Glutamatergic neuron (in vitro differentiated cells): ENCODE measurements around the gene SMARCE1. TPM values are rescaled to one million over a fixed set of nuclear protein-coding genes. Genes with fewer than 3 reads are reported as not detected.

ENCODE experiments used
- DNase-seq: peaks from one replicate; pipeline ENCODE4 v3.0.0; 2022
- H3K27ac Mint-ChIP-seq: one replicate; pipeline ENCODE4 v1.8.0; 2020; ENCODE audit warnings: mild to moderate bottlenecking, mixed read lengths, inconsistent platforms; ENCODE audit not compliant: unreplicated experiment
- H3K27me3 Mint-ChIP-seq: one replicate; pipeline ENCODE4 v1.8.0; 2020; ENCODE audit warnings: mild to moderate bottlenecking, moderate library complexity, mixed read lengths, inconsistent platforms; ENCODE audit not compliant: unreplicated experiment
- H3K36me3 Mint-ChIP-seq: one replicate; pipeline ENCODE4 v1.8.0; 2020; ENCODE audit warnings: mild to moderate bottlenecking, mixed read lengths, inconsistent platforms; ENCODE audit not compliant: unreplicated experiment
- H3K4me1 Mint-ChIP-seq: one replicate; pipeline ENCODE4 v1.8.0; 2020; ENCODE audit warnings: mild to moderate bottlenecking, low read depth, mixed read lengths, inconsistent platforms; ENCODE audit not compliant: unreplicated experiment
- H3K4me3 Mint-ChIP-seq: one replicate; pipeline ENCODE4 v1.8.0; 2020; ENCODE audit warnings: mild to moderate bottlenecking, mixed read lengths, inconsistent platforms; ENCODE audit not compliant: unreplicated experiment
- H3K9me3 Mint-ChIP-seq: one replicate; pipeline ENCODE4 v1.8.0; 2020; ENCODE audit warnings: mild to moderate bottlenecking, moderate library complexity, mixed read lengths, inconsistent platforms; ENCODE audit not compliant: unreplicated experiment
- total RNA-seq: library from RNA; stranded (reverse); fragmentation: NEBNext Ultra II Directional; extraction: Animal tissue kit (Norgen Biotek cat#: 25700); gene quantifications from one replicate; pipeline ENCODE4 v1.2.1, GENCODE V29; 2021; ENCODE audit not compliant: unreplicated experiment
- TF ChIP-seq, protein P1 (sequence below): fragments of 200-600 bp; sonication (generic); IDR thresholded peaks from one replicate; pipeline ENCODE4 v1.5.0; 2021; ENCODE audit not compliant: partially characterized antibody, unreplicated experiment

The SMARCE1 gene
- total RNA-seq, 1 donor from 2014 or later: 207 TPM

DNA sequence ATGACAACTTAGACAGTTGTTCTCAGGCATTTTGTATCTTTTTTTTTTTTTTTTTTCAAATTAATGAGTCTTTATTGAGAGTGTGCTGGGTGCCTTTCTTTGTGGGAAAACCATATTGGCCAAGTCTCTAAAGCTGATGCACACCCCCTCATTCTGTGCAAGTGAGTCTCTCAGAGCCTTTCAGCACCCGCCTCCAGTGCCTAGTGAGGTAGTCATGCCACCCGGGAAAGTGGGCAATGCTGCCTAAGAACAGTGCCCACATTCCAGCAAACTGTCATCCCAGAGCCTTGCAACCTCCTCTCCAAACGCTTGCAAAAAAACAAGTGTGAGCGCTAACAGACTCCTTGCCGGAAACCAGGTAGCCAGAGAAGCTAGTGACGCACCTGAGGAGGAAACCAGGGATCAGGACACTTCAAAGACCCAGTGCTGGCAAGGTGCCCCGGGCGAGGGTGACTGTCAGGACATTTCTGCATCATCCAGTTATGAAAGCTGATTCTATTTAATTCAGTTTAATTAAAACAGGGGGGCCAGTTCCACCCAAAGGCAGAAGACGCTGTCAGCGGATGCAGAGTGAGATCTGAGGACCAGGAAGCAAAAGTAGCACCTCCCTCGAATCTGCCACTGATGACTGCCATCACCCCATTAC is 34.9 kb downstream of the SMARCE1 start:
- Mint-ChIP-seq H3K27ac (no peak overlapping the region), H3K9me3 (peaks cover 2% of the 10 kb centered on the region), H3K36me3 (no peaks in the 10 kb centered on the region), H3K4me3 (no peak overlapping the region), H3K4me1 (peaks cover 2% of the 10 kb centered on the region), H3K27me3 (peaks cover 5% of the 10 kb centered on the region)
- TF ChIP-seq, protein P1, sequence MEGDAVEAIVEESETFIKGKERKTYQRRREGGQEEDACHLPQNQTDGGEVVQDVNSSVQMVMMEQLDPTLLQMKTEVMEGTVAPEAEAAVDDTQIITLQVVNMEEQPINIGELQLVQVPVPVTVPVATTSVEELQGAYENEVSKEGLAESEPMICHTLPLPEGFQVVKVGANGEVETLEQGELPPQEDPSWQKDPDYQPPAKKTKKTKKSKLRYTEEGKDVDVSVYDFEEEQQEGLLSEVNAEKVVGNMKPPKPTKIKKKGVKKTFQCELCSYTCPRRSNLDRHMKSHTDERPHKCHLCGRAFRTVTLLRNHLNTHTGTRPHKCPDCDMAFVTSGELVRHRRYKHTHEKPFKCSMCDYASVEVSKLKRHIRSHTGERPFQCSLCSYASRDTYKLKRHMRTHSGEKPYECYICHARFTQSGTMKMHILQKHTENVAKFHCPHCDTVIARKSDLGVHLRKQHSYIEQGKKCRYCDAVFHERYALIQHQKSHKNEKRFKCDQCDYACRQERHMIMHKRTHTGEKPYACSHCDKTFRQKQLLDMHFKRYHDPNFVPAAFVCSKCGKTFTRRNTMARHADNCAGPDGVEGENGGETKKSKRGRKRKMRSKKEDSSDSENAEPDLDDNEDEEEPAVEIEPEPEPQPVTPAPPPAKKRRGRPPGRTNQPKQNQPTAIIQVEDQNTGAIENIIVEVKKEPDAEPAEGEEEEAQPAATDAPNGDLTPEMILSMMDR: no peak
- no peak for DNase-seq

DNA sequence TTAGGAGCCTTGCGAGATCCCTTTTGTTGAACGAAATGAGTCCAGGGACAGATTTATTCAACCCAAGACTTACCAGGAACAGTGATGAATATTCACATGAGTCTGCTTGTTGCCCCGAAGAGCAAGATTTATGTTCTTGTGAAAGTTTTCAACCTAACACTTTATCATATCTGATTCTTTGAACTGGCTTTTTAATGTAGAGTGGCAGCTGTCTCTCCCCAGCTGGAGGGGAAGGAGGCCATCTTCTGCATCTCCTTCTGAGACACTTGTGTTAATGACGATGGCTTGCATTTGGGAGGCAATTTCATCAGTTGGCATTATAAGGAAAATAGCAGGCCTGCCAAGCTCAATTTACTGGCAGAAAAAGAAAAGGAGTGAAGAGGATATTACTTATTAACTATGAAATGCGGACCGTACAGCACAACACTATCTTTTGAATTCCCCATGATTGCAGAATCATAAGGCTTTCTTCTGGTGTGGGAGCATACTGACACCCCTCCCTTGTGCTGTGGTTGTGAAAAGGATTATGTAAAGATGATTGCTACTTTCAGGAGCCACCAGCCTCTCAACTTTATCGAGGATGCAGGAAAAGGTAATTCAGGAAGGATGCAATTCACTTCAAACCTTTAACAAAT is 35.7 kb downstream of the SMARCE1 start:
- Mint-ChIP-seq H3K27ac (no peak overlapping the region), H3K4me3 (no peak overlapping the region), H3K9me3 (peaks cover 2% of the 10 kb centered on the region), H3K4me1 (no peaks in the 10 kb centered on the region), H3K27me3 (peaks cover 5% of the 10 kb centered on the region), H3K36me3 (no peaks in the 10 kb centered on the region)
- TF ChIP-seq, protein P1: no peak
- no peak for DNase-seq

DNA sequence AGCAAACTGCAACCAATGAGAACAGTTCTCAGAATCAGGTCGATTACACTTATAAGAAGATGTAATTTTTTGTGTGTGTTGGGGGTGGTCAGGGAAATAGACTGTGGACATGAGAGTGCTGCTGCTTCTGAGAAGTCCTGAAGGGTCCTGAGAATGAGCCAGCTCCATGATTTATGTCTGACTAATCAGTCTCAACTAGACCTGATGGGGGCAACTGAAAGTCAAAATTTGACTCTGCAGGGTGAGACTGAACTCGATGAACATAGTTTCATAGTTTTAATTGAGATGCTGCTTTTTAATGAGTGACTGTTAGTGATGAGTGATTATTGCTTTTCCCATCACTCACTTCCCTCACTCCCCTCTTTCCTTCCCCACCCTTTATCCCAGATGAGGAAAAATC is 37.3 kb downstream of the SMARCE1 start:
- Mint-ChIP-seq H3K27ac (no peak overlapping the region), H3K4me1 (no peaks in the 10 kb centered on the region), H3K36me3 (no peaks in the 10 kb centered on the region), H3K27me3 (no peaks in the 10 kb centered on the region), H3K9me3 (peaks cover 2% of the 10 kb centered on the region), H3K4me3 (no peak overlapping the region)
- TF ChIP-seq, protein P1: no peak
- no peak for DNase-seq

DNA sequence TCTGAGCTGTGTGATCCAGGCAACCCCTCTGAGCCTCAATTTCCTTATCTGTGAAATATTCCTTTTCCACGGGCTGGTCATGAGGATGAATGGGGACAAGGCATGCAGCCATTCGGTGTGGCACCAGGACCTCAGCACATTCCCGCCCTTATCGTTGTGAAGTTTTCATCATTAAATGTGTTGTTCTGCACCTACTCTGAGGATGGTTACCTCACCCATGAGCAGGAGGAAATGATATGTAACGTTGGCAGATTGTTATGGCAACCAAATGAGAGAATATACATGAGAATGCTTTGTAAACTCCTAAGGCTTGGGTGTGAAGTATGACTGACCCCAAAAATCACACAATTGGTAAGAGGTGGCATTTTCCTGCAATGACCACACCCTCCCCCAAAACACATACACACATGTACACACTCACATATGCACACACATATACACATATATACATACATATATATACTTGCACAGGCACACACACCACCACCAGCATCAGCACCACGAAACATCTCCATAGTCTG is 39.5 kb downstream of the SMARCE1 start:
- no peaks in the 10 kb centered on the region for H3K4me1 Mint-ChIP-seq
- H3K27me3 Mint-ChIP-seq: no peaks in the 10 kb centered on the region
- no peak overlapping the region for H3K27ac Mint-ChIP-seq
- DNase-seq: no peak
- H3K36me3 Mint-ChIP-seq: no peaks in the 10 kb centered on the region
- peaks cover 2% of the 10 kb centered on the region for H3K9me3 Mint-ChIP-seq
- no peak overlapping the region for H3K4me3 Mint-ChIP-seq
- TF ChIP-seq, protein P1: no peak

DNA sequence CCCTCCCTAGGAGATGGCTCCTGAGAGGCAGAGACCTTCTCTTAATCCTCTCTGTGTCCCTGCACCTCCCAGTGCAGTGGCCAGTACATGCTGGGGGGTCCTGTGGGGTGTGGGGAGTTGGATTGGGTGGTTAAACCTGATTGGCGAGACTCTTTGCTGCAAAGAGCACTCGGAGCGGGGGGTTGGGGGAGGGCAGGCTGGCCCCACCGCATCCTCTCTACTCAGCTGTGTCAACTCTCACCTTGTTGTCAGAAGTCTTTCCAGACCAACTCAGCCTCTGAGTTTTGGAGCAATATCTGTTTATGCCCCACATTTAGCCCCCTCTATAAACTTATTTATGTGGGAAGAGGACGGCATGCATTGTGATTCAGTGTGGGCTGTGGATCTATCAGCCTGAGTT is 40.0 kb downstream of the SMARCE1 start:
- Mint-ChIP-seq H3K36me3 (no peaks in the 10 kb centered on the region), H3K9me3 (peaks cover 2% of the 10 kb centered on the region), H3K27me3 (no peaks in the 10 kb centered on the region), H3K4me1 (no peaks in the 10 kb centered on the region), H3K27ac (no peak overlapping the region), H3K4me3 (no peak overlapping the region)
- no peak for DNase-seq
- TF ChIP-seq, protein P1: no peak
